HG02884 (cell line): ENCODE measurements around the gene GPR142.

Experiments
- ATAC-seq: cut with Tn5 transposase; IDR thresholded peaks from one replicate; pipeline ENCODE4 v1.9.1; 2021; ENCODE audit warnings: mild to moderate bottlenecking, moderate library complexity; ENCODE audit not compliant: unreplicated experiment

The GPR142 gene, protein sequence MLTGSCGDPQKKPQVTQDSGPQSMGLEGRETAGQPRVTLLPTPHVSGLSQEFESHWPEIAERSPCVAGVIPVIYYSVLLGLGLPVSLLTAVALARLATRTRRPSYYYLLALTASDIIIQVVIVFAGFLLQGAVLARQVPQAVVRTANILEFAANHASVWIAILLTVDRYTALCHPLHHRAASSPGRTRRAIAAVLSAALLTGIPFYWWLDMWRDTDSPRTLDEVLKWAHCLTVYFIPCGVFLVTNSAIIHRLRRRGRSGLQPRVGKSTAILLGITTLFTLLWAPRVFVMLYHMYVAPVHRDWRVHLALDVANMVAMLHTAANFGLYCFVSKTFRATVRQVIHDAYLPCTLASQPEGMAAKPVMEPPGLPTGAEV

DNA sequence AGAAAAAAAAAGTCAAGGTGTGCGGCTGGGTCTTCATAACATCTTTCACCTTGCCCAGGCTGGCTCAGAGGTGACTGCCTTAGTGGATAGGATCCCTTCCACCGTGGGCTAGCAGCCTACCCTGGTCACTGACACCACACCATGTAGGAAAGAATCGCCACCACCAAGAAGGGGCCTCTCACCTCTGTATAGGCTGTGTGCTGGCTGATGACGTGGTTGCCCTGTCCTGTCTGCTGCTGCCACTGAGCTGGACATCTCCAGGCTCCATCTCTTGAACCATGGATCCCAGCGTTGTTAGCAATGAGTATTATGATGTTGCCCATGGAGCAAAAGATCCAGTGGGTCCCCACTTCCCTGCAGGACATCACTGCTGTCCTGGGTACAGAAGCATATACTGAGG is at the start of gene GPR142:
Gene GPR142 (plus strand): TSS at position 301 of the 400 bp plus-strand sequence. CDS start 2,035 bp downstream, outside the sequence.
- ATAC-seq = no peak

DNA sequence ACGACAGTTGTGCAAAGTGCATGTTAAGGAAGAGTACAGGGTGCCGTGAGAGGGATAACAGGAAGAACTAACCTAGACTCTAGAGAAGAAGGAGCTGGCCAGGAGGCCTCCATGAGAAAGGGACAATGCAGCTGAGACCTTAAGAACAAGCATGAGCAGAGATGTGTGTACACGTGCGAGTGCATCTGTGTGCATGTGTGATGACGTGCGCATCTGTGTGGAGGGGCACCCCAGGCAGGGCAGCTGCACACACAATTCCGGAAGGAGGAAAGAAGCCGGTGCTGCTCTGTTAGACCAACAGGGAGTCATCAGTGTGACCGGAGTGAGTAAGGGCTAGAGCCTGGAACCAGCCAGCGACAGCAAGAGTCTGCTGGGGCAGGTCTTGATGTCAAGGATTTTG is 48.9 kb upstream of the GPR142 start:
- ATAC-seq = no peak

DNA sequence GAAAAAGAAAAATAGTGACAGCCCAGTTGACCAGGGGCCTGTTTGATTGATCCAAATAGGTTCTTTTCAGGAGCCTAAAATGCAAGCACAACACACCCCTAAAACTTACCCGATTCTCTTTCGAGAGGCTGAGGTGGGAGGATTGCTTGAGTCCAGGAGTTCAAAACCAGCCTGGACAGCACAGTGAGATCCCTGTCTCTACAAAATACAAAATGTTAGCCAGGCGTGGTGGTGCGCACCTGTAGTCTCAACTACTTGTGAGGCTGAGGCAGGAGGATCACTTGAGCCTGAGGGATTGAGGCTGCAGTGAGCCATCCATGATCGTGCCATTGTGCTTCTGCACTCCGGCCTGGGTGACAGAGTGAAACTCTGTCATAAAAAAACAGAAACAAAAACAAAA is 42.8 kb upstream of the GPR142 start:
- no peak for ATAC-seq

DNA sequence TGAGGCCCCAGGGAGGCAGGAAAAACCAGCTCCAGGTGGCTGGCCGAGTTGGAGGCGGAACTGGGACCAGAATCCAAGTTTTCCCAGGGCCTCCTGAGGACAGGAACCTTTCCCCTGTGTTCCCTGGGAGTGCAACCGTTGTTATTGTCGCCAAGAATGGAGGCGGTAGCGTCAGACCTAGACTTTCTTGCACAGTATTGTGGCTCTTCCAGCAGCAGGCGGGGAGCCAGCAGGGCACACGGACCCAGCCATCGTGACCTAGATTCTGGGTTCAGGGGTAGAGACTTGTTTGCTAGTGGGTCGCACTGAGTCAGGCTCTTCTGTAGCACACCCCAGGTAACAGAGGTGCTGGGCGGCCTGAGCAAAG is 41.9 kb upstream of the GPR142 start:
- ATAC-seq = no peak

DNA sequence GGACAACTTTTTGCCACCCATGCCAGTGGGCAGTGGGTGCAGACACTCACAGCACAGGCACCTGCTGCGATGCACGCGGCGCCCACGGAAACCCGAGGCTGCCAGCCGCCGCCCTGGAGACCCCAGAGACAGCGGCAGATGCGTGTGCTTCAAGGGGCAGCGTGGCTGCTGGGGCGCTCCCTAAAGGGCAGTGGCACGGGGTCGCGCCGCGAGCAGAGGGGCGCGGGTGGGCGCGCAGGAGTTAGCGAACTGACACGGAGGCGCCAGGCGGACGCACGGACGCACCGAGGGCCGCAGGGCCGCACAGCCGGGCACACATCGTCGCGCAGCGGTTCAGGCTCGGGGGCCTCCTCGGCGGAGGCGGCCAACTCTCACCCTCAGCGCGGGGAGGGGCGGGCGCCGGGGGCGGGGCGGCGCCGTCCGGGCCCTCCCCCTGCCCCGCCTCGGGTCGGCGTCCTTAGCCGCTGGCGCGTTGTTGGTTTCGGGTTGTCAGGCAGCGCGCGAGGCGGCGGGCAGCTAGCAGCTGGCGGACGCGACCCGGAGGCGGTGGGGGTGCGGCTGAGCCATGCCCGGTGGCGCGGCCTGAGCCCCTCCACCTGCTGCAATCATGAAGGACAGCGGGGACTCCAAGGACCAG is 41.4 kb upstream of the GPR142 start, which contains the start of gene KIF19:
Gene KIF19 (plus strand): TSS at position 484 of the 637 bp plus-strand sequence. CDS start 124 bp downstream, at position 608.
- no peak for ATAC-seq

DNA sequence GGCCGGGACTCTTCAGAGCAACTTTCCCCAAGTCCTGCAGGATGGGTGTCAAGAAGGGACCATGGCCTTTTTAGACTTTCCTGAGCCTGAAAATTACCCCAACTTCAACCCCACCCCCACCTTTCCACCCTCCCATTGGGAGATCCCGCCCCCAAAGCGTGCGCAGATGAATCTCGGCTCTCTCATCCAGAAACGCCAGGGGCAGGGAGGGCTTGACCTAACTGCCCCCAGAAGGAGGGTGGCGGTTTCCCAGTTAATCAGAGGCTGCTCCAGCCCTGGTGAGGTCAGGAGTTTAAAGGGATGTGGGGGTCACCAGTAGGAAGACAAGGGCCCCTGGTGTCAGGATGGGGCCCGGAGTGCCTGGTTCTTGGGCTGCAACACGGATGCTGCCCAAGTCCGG is 40.8 kb upstream of the GPR142 start:
- ATAC-seq = no peak

DNA sequence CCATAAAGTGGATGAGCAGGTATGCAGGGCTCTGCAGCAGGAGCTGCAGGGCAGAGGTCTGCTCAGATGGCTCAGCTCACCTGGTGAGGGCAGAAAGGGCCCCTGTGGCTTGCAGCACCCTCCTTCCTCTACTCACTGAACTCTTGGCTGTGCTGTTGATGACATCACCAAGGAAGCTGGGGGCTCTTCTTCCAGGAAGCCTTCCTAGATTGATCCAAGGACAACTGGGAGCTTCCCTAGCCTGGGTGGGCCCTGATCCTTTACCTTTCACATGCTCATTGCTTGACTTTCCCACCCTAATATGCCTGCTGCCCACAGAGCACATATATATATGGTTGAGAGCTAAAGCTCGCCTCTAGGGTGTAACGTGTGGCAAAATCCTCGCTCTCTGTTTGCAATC is 38.8 kb upstream of the GPR142 start:
- ATAC-seq = no peak

DNA sequence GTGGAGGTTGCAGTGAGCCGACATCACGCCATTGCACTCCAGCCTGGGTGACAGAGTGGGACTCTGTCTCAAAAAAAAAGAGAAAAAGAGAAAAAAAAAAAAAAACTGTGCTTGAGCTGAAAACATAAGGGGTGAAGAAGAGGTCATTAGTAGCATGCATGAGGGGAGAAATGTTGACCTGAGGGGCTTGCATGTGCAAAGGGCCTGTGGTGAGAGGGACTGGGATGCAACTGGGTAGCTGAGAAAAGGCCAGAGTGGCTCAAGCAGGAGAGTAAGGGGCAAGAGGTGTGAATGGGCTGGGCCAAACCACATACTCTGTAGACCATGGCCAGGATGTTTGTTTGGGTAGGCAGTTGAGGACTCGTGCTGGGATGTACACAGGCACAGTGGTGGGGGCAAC is 37.9 kb upstream of the GPR142 start:
- no peak for ATAC-seq

DNA sequence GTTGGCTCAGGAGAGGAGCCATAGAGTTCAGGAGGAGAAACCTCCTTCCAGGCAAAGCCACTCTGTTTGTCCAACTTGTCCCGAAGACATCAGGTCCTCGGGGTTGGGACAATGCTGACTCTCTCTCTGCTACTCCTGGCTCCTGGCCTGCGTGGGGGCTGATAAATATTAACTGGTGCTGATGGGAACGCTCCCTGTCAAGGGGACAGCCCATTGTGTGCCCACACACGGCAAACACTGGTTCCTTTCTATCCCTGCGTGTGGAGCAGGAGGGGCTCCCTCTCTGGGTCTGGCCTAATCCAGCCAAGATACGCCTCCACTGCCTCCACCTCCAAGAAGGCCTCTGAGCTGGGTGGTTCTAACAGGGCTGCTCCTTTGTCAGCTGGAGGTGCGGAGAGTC is 36.9 kb upstream of the GPR142 start:
- no peak for ATAC-seq

DNA sequence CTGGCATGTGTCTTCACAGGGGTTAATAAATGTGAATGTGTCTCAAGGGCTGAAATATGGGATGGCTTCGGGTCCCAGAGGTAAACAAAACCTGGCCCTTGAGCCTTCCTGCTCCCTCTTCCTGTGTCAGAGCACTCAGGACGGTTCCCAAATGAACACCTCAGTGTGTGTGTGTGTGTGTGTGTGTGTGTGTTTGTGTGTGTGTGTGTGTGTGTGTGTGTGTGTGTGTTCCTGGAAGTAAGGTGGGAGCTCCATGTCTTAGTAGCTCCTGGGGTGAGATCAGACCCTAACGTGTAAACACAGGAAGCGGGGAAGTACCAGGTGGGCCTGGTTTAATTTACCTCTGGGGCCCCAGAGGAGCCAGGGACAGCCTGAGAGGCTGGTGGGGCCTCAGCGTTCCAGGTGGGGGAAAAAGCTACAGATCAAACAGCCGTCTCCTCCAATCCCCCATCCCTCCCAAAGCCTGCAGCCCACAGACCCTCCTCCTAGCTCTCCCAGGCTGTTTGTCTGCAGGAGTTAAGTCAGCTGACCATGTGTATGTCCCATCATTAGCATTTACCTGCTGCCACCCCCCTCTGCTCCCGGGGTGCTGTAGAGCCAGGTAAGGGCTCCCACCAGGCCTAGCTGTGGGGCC is 35.2 kb upstream of the GPR142 start:
- no peak for ATAC-seq

DNA sequence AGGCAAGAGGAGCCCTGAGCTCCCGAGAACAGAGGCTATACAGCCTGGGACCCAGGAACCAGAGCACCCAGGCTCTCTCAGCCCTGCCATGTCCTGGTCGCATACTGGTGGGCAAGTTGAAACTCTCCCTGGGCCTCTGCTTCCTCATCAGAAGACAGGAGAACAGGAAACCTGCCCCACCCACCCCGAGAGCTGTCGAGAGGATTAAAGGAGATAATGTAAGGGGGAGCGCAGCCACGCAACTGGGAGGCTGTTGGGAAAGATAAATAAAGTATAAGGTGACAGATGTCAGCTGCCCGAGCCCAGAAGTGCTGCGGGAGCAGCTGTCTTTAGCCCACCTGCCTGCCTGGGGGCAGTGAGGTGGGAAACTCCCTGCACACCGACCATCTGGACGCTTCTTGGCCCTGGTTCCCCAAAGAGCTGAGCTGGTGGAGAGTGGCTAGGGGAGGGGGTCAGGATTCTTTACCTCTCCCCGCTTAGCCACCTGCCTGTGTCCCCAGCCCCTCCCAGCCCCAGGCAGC is 34.5 kb upstream of the GPR142 start:
- no peak for ATAC-seq

DNA sequence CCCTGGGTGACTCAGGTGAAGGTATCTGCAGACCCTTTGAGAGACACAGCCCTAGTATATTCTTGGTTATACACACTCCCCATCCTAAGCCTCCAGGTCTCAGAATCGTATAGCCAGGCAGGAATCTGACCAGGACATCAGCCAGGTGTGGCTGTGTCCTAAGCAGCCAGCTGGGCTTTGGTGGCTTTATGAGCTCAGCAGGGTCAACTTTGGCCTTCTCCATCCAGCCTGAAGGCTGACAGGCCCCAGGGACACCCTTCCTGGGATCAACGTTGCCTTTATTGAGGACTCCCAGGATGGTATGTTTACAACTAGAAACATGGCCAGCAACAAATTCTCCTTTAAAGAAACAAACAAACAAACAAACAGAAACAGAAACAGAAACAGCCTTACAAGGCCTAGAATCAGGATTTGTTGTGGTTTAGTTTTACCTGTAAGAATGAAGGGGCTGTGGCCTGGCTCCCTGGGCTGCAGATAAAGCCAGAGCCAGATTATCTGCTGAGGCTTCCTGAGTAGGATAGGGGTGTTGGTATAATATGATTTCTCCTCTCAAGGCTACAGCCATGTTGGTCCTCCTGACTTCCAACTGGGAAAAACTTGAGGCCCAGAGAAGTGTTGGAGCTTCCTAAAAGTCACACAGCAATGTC is 32.8 kb upstream of the GPR142 start:
- no peak for ATAC-seq

DNA sequence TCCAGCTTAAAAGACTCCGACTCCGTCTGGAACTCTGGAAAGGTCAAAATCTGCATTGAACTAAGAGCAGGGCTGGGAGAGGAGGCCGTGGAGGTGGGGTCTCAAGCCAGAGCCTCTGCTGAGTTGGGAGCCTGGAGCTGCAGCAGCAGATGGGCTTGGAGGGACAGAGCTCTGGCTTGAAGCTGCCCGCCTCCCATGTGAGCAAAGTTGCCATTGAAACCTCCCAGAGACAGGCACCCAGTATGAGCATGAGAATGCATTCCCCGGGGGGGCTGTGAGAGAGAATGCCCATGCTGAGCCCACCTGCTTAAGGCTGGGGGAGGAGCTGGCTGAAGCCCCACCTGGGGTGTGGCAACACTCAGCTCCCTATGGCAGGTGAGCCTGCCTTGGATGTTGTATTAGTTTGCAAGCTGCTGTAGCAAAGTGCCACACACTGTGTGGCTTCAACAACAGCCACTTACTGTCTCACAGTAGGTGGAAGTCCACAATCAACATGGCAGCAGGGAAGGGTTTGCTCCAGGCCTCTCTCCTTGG is 31.7 kb upstream of the GPR142 start:
- ATAC-seq = no peak

DNA sequence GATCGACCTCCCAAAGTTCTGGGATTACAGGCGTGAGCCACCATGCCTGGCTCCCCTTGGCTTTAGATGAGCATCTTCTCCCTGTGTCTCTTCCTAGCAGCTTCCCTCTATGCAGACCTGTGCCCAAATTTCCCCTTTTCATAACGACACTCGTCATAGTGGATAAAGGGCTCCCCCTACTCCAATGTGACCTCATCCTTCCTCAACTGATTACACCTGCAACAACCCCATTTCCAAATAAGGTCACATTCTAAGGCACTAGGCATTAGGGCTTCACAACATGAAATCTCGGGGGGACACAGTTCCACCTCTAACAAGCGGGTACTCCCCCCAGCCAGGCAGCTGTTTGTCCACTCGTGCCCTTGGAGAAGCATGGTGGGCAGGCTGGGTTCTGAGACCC is 31.0 kb upstream of the GPR142 start:
- ATAC-seq = no peak

DNA sequence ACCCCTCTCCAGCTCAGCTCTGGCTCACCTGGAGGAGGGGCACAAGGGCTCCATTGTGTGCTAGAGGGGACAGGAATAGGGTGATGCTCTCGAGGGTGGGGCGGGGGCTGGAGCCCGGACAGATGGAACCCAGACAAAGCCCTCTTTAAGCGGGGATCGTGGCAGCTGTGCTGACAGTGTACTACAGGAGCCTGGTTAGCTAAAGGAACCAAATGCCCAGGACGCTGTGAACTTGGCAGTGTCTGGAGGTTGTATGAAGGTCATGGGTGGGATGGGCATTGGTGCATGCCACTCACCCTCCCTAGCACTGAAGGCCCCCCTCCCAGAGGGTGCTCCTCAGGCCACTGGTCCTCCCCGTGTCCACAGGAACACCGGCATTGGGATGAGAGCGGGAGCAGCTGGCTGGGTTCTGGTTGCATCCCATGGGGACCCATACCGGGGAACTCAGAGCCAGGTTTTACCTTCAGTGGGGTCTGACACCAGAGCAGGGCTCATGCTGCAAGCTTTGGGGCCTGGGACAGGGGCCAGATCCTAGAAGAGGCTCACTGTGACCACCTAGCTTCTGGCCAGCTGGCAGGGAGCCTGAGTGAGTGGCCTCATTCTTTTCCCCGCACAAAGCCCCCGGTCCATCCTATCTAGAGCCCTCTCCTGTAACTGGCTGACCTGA is 29.3 kb upstream of the GPR142 start:
- no peak for ATAC-seq

DNA sequence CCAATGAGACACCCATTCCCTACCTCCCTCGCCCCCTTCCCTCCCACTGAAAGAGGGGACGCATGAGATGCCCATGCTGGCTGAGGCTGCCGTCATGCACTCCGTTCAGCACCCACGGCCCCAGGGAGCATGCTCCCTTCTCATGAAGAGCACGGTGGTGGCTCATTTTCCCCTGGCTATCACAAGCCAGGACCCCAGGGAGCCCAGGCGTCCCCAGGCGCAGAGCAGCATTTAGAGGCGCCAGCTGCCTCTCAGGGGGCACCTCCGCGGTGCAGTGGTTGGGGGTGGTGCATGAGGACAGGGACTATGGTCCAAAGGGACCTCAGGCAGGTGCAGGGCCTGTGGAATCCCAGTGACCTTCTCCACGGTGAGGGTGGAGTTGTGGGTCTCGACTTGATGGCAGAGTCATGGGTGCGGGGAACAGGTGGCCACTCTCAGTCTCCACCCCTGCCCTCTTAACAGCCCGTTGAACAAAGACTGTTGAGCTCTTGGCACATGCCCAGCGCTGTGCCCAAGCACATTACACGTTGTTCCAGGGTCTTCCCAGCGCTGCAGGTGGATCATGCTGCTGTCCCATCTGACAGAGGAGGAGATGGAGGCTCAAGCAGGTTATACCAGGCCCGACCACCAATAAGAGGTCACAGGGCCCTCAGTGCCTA is 27.6 kb upstream of the GPR142 start:
- ATAC-seq = no peak

DNA sequence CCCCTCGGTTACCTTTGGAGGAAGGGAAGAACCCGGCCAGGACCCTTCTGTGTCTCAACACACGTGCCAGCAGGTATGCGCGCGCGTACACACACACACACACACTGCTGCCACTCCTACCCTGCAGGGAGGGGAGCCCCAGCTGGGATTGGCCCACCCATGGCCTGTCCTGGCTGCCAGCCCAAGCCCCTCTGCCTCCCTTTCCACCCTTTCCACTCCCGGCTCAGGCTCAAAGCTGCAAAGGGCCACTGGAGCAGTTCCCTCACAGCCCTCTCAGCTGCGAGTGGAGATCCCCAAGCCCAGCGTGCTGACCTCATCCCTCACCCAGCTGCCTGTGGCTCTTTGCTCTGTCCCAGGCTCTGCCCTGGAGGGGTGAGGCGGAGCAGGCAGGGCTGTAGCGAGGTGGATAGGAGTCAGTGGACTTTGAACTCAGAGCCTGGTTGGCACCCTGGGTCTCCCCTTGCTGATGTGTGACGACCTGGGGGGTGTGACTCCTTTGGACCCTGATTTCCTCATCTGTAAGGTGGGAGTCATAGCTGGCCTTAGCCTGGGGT is 26.8 kb upstream of the GPR142 start:
- no peak for ATAC-seq

DNA sequence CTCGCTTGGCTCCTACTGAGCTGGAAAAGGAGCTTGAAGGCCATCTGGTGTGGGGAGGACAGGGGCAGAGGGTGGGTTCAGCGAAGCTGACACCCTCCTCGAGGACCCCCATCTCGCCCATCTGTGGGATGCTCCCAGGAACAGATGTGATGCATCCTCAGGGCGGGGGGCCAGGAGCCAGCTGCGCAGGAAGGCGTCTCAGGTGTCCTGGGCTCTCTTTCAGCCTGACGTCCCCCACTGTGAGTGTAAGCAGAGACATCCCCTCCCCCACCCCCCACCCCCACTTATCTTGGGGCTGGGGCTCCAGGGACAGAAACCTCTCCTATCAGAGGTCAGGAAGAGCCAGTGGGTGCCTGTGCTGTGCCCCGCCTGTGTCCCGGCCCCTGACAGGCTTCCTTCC is 25.1 kb upstream of the GPR142 start:
- no peak for ATAC-seq

DNA sequence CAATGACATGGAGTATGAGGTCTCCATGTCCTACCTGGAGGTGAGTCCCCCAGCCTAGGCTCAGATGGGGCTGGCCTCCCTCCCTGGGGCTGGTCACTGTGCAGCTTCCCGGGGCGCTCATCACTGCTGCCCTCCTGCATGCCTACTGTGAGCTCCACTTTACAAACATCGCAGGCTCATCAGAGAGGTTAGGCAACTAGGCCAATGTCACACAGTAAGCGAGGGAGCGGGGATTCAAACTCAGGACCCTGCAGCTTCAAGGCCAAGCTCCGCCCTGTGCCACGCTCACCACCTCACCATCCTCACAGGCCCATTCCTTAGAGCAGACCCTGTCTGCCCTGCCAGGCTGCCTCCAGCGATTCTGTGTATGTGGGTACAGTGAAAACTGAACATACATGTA is 24.2 kb upstream of the GPR142 start:
- ATAC-seq = no peak
